ENCODE results near the gene DTNB.
"Not testable (repeated sequence)": the region's sequence is repeated elsewhere in the genome, so short reads cannot be mapped to it uniquely, and the experiment has no call there.

The DTNB gene

GRCh38 chr2:25673300-25674076 is at the start of gene DTNB:
TSS of gene DTNB (minus strand) at chr2:25673577. CDS start at chr2:25652660, 20,917 bp downstream.
- peak; percentile 76 for DNase-seq

GRCh38 chr2:25722224-25722623 is 48.8 kb upstream of the DTNB start:
- no peak for DNase-seq

GRCh38 chr2:25720575-25720974 is 47.2 kb upstream of the DTNB start:
- no peak for DNase-seq

- no peak for DNase-seq
These were observed 41.4 kb upstream of the DTNB start for GRCh38 chr2:25714740-25715139.

- DNase-seq, result no peak
These were observed 39.1 kb upstream of the DTNB start for GRCh38 chr2:25712455-25712854.

GRCh38 chr2:25711675-25712354 is 38.4 kb upstream of the DTNB start:
- DNase-seq, result no peak

GRCh38 chr2:25710750-25711149 is 37.4 kb upstream of the DTNB start:
- DNase-seq, result no peak

GRCh38 chr2:25709349-25709748 is 36.0 kb upstream of the DTNB start:
- DNase-seq, result no peak

GRCh38 chr2:25707927-25708590 is 34.7 kb upstream of the DTNB start:
- DNase-seq, result no peak

GRCh38 chr2:25705575-25705974 is 32.2 kb upstream of the DTNB start:
- DNase-seq, result not testable (repeated sequence)

- no peak for DNase-seq
These were observed 28.4 kb upstream of the DTNB start for GRCh38 chr2:25701801-25702200.

GRCh38 chr2:25700221-25700660 is 26.9 kb upstream of the DTNB start:
- DNase-seq, result peak; percentile 37

GRCh38 chr2:25699216-25699615 is 25.8 kb upstream of the DTNB start:
- no peak for DNase-seq

GRCh38 chr2:25698752-25699151 is 25.4 kb upstream of the DTNB start:
- no peak for DNase-seq

GRCh38 chr2:25697559-25698341 is 24.4 kb upstream of the DTNB start:
- DNase-seq, result no peak

- DNase-seq, result no peak
These were observed 19.5 kb upstream of the DTNB start for GRCh38 chr2:25692737-25693445.

GRCh38 chr2:25692143-25692542 is 18.8 kb upstream of the DTNB start:
- no peak for DNase-seq

GRCh38 chr2:25690058-25690457 is 16.7 kb upstream of the DTNB start:
- DNase-seq, result no peak

GRCh38 chr2:25688236-25688635 is 14.9 kb upstream of the DTNB start:
- no peak for DNase-seq

GRCh38 chr2:25685741-25686140 is 12.4 kb upstream of the DTNB start:
- DNase-seq, result no peak

- no peak for DNase-seq
These were observed 11.4 kb upstream of the DTNB start for GRCh38 chr2:25684577-25685473.

Measured in activated CD4-positive, alpha-beta T cell treated with anti-CD3 and anti-CD28 coated beads for 48 hours (primary cell).